CD14-positive monocyte (primary cell): ENCODE results near the gene PXMP4. TPM values are rescaled to one million over a fixed set of nuclear protein-coding genes. Genes with fewer than 3 reads are reported as not detected.
"Not testable (repeated sequence)": the region's sequence is repeated elsewhere in the genome, so short reads cannot be mapped to it uniquely, and the experiment has no call there.

Source experiments
- DNase-seq, 3 donors: peaks; one replicate each; pipeline ENCODE4 v3.0.0-alpha.2; 2011 to 2022
- H2AFZ ChIP-seq: 2 replicates; pipeline ENCODE4 v1.6.0; 2012; ENCODE audit warnings: mild to moderate bottlenecking, low read depth, low read length, inconsistent platforms; ENCODE audit not compliant: insufficient read depth, poor library complexity, severe bottlenecking
- H3K27ac ChIP-seq, 2 donors: 1 replicate in 1 of 2; 2 replicates in 1 of 2; pipeline ENCODE4 v1.5.1; 2012 to 2013; ENCODE audit warnings: low read length in 2 of 2, control low read depth in 1 of 2, inconsistent platforms in 1 of 2, low read depth in 1 of 2, mild to moderate bottlenecking in 1 of 2
- H3K27me3 ChIP-seq, 2 donors: one replicate each; pipeline versions ENCODE4 v1.6.0 to v1.6.1; 2011 to 2013; ENCODE audit warnings: low read length in 2 of 2; ENCODE audit not compliant: control insufficient read depth in 2 of 2, insufficient read depth in 2 of 2
- H3K36me3 ChIP-seq, 2 donors: replicated peaks in 1 of 2; 1 replicate in 1 of 2; 2 replicates in 1 of 2; pipeline versions ENCODE4 v1.5.1 to v1.6.1; 2012 to 2013; ENCODE audit warnings: low read length in 2 of 2, control low read depth in 1 of 2, inconsistent platforms in 1 of 2, mild to moderate bottlenecking in 1 of 2; ENCODE audit not compliant: insufficient read depth in 2 of 2, control insufficient read depth in 1 of 2
- H3K4me1 ChIP-seq, 2 donors: 1 replicate in 1 of 2; 2 replicates in 1 of 2; pipeline versions ENCODE4 v1.5.1 to v1.6.1; 2012 to 2013; ENCODE audit warnings: low read length in 2 of 2, control low read depth in 1 of 2, inconsistent platforms in 1 of 2, mild to moderate bottlenecking in 1 of 2, moderate library complexity in 1 of 2; ENCODE audit not compliant: insufficient read depth in 2 of 2, control insufficient read depth in 1 of 2
- H3K4me2 ChIP-seq: replicated peaks from 2 replicates; pipeline ENCODE3; 2012; ENCODE audit warnings: low read length, moderate library complexity, mild to moderate bottlenecking; ENCODE audit not compliant: poor library complexity, severe bottlenecking; ENCODE audit errors: extremely low read depth
- H3K4me3 ChIP-seq, 3 experiments: fragments of 200-600 bp in 1 of 3; sonication (generic) in 1 of 3; replicated peaks in 1 of 3; 1 replicate in 2 of 3; 2 replicates in 1 of 3; pipeline ENCODE4 v1.5.1; 2011 to 2013; ENCODE audit warnings: low read length in 3 of 3, mild to moderate bottlenecking in 3 of 3, control low read depth in 2 of 3, low read depth in 2 of 3, inconsistent platforms in 1 of 3, moderate library complexity in 1 of 3
- H3K79me2 ChIP-seq: 2 replicates; pipeline ENCODE4 v1.6.0; 2012; ENCODE audit warnings: mild to moderate bottlenecking, control low read depth, inconsistent platforms, low read length, moderate library complexity; ENCODE audit not compliant: insufficient read depth
- H3K9ac ChIP-seq: 2 replicates; pipeline ENCODE4 v1.6.0; 2017; ENCODE audit warnings: low read length, mild to moderate bottlenecking; ENCODE audit not compliant: insufficient read depth, poor library complexity, severe bottlenecking
- H3K9me3 ChIP-seq, 2 donors: replicated peaks in 1 of 2; 1 replicate in 1 of 2; 2 replicates in 1 of 2; pipeline versions ENCODE4 v1.5.1 to v1.6.1; 2012 to 2013; ENCODE audit warnings: low read length in 2 of 2, control low read depth in 1 of 2; ENCODE audit not compliant: control insufficient read depth in 1 of 2, insufficient read depth in 1 of 2
- H4K20me1 ChIP-seq: 2 replicates; pipeline ENCODE4 v1.6.0; 2012; ENCODE audit warnings: mild to moderate bottlenecking, low read length, control low read depth, moderate library complexity; ENCODE audit not compliant: insufficient read depth
- H3K27ac Mint-ChIP-seq, 7 donors: one replicate each; pipeline ENCODE4 v1.8.0; 2020; ENCODE audit warnings: mild to moderate bottlenecking in 7 of 7, mixed read lengths in 7 of 7, moderate library complexity in 6 of 7, inconsistent platforms in 2 of 7
- H3K27me3 Mint-ChIP-seq, 3 donors: one replicate each; pipeline ENCODE4 v1.8.0; 2021 to 2022; ENCODE audit warnings: low read depth in 3 of 3, mild to moderate bottlenecking in 3 of 3, mixed read lengths in 3 of 3, moderate library complexity in 3 of 3, inconsistent platforms in 1 of 3
- H3K36me3 Mint-ChIP-seq, 2 donors: one replicate each; pipeline ENCODE4 v1.8.0; 2020; ENCODE audit warnings: mixed read lengths in 2 of 2, inconsistent platforms in 1 of 2, mild to moderate bottlenecking in 1 of 2
- H3K4me1 Mint-ChIP-seq: one replicate; pipeline ENCODE4 v1.8.0; 2020; ENCODE audit warnings: mild to moderate bottlenecking, mixed read lengths
- H3K4me3 Mint-ChIP-seq, 2 donors: one replicate each; pipeline ENCODE4 v1.8.0; 2020; ENCODE audit warnings: mild to moderate bottlenecking in 2 of 2, mixed read lengths in 2 of 2, moderate library complexity in 1 of 2
- H3K9me3 Mint-ChIP-seq, 7 donors: one replicate each; pipeline ENCODE4 v1.8.0; 2020 to 2022; ENCODE audit warnings: mixed read lengths in 7 of 7, mild to moderate bottlenecking in 6 of 7, moderate library complexity in 6 of 7, inconsistent platforms in 2 of 7
- CTCF ChIP-seq: fragments of 200-600 bp; IDR thresholded peaks from one replicate; pipeline ENCODE4 v1.8.0; 2022; ENCODE audit warnings: antibody characterized with exemption, mild to moderate bottlenecking
- WGBS: methylation state at CpG from one replicate; pipeline ENCODE4 v1.1.5; 2013; ENCODE audit warnings: missing lambda C conversion rate; ENCODE audit not compliant: insufficient coverage; 5-methylcytosine and 5-hydroxymethylcytosine counted together
- intact Hi-C, 2 donors: fragments of 100-400 bp; cut with micrococcal nuclease; formaldehyde crosslinking; loops; one replicate each; pipeline versions ENCODE4 v1.15.0 to v1.15.1; 2023
- polyA plus RNA-seq, 3 donors: library from polyadenylated mRNA; depleted of rRNA in 1 of 3; unstranded in 2 of 3; stranded (reverse) in 1 of 3; fragments of 300-500 nt in 2 of 3; fragments of >200 nt in 1 of 3; fragmentation: Illumina TruSeq in 2 of 3; gene quantifications; 1 replicate in 2 of 3; 2 replicates in 1 of 3; pipeline ENCODE4 v1.2.3, GENCODE V29; 2012 to 2021

Gene PXMP4
- polyA plus RNA-seq, 3 donors, result 4.9 to 11.4 (median 9.0) TPM

- DNase-seq, result no peak
- H3K4me3 ChIP-seq, result no peak overlapping the region
- H2AFZ ChIP-seq, result no peak overlapping the region
- peaks cover 19 to 75% of the 10 kb centered on the region in 2 donors for H3K36me3 ChIP-seq
- Mint-ChIP-seq H3K4me3 (no peak overlapping the region), H3K36me3 (peaks cover 55 to 75% of the 10 kb centered on the region in 2 donors), H3K9me3 (peaks cover 0 to 8% (median 4%) of the 10 kb centered on the region in 7 donors), H3K4me1 (peaks cover 1% of the 10 kb centered on the region), H3K27ac (no peak overlapping the region), H3K27me3 (no peaks in the 10 kb centered on the region)
- no peaks in the 10 kb centered on the region for H4K20me1 ChIP-seq
- no peak for TF ChIP-seq CTCF
- no peak overlapping the region for H3K9ac ChIP-seq
- WGBS, result 100% methylated on average over 8 of the region's 10 CpGs
- H3K27me3 ChIP-seq, result no peaks in the 10 kb centered on the region
- no peaks in the 10 kb centered on the region for H3K4me1 ChIP-seq
- H3K4me2 ChIP-seq, result no peak overlapping the region
- intact Hi-C loops, result no loop called here
- H3K79me2 ChIP-seq, result no peaks in the 10 kb centered on the region
- H3K9me3 ChIP-seq, result peaks cover 0 to 6% of the 10 kb centered on the region in 2 donors
- no peak overlapping the region for H3K27ac ChIP-seq
Measured at GRCh38 chr20:33757046-33757445, 36.9 kb upstream of the PXMP4 start.

- DNase-seq, intact Hi-C loops, H2AFZ ChIP-seq: not testable (repeated sequence)
Measured at GRCh38 chr20:33755936-33756490, 35.9 kb upstream of the PXMP4 start.

More at GRCh38 chr20:33755936-33756490, 35.9 kb upstream of the PXMP4 start:
- H3K4me1 ChIP-seq, H3K27me3 ChIP-seq, H3K4me1 Mint-ChIP-seq, H3K9me3 ChIP-seq, H4K20me1 ChIP-seq, H3K4me3 ChIP-seq, H3K79me2 ChIP-seq, H3K27ac ChIP-seq, H3K9me3 Mint-ChIP-seq, H3K4me3 Mint-ChIP-seq, H3K9ac ChIP-seq, H3K4me2 ChIP-seq, H3K27me3 Mint-ChIP-seq: not testable (repeated sequence)
- peaks cover 58 to 77% of the 10 kb centered on the region in 2 donors for H3K36me3 Mint-ChIP-seq
- peaks cover 17 to 76% of the 10 kb centered on the region in 2 donors for H3K36me3 ChIP-seq
- WGBS, result 100% methylated on average over 3 of the region's 10 CpGs
- peak overlapping the region in 4 of 7 donors; percentile 41 to 66 (median 58) for H3K27ac Mint-ChIP-seq
